GM18858 (cell line): Measurements from ENCODE around the gene TKFC.

Source experiments
- ATAC-seq: cut with Tn5 transposase; IDR thresholded peaks from one replicate; pipeline ENCODE4 v1.9.1; 2021; ENCODE audit not compliant: unreplicated experiment

The TKFC gene, protein sequence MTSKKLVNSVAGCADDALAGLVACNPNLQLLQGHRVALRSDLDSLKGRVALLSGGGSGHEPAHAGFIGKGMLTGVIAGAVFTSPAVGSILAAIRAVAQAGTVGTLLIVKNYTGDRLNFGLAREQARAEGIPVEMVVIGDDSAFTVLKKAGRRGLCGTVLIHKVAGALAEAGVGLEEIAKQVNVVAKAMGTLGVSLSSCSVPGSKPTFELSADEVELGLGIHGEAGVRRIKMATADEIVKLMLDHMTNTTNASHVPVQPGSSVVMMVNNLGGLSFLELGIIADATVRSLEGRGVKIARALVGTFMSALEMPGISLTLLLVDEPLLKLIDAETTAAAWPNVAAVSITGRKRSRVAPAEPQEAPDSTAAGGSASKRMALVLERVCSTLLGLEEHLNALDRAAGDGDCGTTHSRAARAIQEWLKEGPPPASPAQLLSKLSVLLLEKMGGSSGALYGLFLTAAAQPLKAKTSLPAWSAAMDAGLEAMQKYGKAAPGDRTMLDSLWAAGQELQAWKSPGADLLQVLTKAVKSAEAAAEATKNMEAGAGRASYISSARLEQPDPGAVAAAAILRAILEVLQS

DNA sequence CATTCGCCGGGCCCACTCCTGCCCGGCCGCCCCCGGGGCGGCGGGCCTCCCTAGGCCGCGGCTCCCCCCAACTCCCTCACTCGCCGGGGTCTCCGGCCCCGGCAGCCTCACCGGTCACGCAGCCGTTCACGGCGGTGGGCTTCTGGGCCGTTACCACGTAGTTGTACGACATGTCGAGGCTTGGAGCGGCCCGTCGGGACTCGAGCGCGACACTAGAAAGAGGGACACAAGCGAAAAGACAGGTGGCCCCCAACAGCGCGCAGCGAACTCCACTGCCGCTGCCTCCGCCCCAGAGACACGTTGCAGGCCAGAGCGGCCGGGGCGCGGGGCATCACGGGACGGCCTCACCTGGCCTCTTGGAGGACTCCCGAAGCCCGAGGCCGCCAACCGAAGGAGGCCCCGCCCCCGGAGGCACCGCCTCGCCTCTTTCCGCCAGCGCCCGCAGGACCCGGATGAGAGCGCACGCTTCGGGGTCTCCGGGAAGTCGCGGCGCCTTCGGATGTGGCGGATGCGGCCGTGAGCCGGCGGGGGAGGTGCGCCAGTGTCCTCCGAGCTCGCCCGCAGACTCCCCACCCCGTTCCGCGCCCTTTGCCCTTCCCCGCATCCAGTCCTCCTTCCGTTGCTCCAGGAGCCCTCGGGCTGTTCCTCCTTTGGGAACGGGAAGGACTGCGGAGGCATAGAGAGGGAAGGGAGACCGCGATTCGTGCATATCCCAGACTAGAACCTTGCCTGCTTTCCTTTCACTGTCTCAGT, at the start of gene TKFC, which contains the start of gene DDB1:
Gene TKFC, plus strand, starts transcription at position 432 of the 753 bp plus-strand sequence. CDS start 1,501 bp downstream, outside the sequence.
Gene DDB1, minus strand, starts transcription at position 309 of the 753 bp plus-strand sequence. Its CDS starts 137 bp downstream, at position 172.
- ATAC-seq = peak; percentile 73

GRCh38 chr11:61283613-61284012, 49.4 kb upstream of the TKFC start:
- no peak for ATAC-seq

- ATAC-seq = no peak
These were observed 45.6 kb upstream of the TKFC start for GRCh38 chr11:61287338-61287977.

GRCh38 chr11:61290905-61291690, 41.9 kb upstream of the TKFC start:
- no peak for ATAC-seq

GRCh38 chr11:61292356-61292755, 40.7 kb upstream of the TKFC start:
- ATAC-seq = no peak

- no peak for ATAC-seq
These were observed 38.9 kb upstream of the TKFC start for GRCh38 chr11:61293867-61294716.

DNA sequence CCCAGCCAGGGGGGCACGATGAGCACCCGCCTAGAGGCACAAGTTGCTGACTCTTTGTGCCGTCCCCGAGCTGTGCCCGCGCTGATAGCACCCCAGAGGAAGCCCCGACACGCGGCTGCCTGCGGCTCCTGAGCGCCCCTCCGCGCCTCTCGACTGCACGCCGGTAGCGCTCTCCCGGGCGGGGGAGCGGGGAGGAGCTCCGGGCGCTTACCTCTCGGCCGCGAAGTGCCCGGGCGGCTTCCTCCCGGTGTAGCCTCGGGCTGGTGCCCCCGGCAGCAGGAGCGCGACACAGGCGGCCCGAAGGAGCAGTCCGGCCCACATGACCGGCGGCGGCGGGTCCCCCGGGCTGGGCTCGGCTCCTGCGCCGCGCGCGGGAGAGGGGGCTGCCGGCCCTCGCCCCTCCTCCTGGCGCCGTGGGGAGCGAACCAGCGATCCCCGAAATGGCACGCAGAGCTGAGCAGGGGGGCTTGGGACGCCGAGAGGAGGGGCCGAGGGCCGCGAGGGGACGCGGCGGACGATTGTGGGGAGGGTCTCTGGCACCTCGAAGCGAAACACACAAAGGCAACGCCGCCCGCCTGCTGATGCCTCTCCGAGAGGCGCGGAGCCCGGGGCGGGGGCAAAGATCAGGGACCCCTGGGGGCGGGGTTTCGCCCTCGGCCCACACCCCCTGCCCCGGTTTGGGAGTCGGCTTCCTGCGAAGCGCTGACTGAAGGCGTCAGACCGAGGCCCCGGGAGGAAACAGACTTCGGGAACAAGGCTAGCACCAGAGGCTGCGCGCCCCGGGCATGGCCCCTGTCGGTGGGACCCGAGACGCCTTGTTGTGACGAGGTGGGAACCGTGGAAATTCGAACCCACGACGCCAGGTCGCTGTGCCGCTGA, 38.1 kb upstream of the TKFC start, which contains the start of gene VWCE:
Gene VWCE, minus strand, starts transcription at position 600 of the 879 bp plus-strand sequence. Its CDS starts 279 bp downstream, at position 321.
- no peak for ATAC-seq

DNA sequence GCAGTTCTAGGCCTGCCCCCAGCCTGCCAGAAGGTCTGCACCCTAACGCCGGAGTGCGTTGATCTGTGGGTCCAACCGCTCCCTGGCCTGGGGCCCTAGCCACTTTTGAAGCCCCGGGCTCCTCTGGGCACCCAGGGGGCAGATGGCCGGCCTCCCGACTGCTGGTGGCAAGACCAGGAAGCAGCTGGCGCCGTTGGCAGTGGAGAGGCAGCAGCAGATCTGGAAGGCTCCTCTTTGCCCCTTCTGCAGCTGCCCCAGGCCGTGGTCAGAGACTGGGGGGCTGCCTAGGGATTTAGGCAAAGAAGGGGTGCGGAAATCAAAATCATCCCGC, 37.5 kb upstream of the TKFC start:
- ATAC-seq = no peak

DNA sequence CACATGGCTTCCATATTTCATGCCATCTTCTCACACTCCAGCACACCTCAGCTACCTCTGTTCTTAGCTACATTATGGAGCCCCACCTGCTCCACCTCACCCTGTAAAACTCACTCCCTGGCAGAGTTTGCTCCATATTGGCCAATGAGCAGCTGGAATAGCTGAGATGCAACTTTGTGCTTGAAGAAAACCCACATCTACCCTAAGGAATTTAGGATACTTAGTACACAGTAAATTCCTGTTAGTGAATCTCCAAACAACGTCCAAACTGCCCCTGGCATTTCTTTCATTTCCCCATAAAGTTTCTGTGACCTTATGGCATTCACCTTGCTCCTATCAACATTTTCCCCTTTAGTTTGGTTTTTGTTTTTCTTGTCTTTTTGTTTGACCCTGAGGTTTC, 35.7 kb upstream of the TKFC start:
- no peak for ATAC-seq

DNA sequence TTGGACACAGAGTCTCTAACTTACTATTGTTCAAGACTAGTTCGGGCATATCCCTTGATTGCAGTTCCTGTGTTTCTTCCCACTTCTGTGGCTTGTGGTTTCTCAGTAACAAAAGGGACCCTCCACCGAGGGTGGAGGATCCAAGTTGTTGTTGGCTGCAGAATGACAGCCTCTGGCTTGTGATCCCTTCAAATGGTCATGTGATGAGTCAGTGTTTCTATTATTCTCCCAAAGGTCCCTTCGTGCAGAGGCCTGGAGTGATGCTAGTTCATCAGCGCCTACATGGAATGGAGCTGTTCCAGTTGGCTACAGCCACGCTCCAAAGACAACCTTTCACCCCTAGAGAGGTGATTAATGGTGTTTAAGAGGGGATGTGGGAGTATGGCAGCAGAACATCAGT, 35.3 kb upstream of the TKFC start:
- ATAC-seq = no peak

DNA sequence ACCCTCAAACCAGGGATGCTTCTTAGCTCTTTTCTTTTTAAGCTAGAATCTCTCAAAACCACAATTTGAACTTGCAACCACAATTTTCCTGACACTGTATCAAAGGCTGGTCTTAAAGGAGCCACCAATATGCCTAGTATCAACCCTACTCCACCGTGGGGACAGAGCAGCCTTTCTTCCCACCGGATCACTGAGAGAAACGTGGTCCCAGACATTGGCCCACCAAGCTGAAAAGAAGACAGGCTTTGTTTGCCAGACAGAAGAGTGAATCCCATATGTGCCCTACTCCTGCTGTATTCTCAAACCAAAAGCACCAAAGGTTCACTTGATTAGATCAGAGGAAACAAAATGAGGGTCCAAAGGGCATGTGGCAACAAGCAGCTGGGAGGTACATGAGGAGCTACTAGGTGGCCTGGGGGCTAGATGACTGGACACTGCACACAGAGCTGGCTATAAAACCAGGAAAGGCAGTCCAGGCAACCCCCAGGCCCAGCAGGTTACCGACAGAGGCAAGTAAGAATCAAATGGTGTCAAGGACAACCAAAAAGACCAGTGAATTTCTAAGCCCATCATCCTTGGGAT, 34.3 kb upstream of the TKFC start:
- no peak for ATAC-seq

DNA sequence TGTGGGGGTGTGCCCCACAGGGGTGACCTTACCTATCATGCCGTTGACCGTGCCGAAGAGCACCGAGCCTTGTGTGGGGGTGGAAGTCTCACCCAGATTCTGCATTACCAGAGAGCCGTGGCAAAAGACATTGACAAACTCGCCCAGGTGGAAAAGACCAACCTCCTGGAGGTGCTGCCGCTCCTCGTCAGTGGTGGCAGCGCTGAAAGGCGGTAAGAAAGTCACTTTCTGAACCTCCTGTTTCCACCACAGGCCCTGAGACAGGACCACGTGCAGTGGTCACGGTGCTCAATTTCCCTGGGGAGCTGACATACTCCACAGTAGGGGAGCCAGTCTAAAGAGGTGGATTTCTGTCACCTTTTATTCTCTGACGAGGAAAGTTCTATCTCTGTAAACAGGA, 30.5 kb upstream of the TKFC start:
- no peak for ATAC-seq

DNA sequence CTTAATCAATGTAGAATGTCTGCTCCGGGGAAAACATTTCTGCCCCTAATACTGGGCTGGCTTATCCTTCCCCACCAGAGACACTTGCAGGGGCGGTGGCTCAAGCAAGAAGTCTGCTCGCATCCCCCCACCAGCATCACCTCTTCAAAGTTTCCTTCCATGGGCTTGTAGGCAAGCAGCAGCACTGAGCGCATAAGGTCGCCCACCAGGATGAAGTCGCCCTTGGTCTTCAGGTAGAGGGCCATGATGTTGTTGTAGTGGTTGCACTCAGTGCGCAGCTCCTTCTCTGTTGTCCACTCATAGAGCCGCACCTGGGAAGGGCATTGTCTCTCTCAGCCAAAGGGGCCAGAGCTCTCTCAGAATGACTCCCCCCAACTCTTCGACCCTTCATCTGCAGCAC, 29.3 kb upstream of the TKFC start:
- ATAC-seq = no peak

DNA sequence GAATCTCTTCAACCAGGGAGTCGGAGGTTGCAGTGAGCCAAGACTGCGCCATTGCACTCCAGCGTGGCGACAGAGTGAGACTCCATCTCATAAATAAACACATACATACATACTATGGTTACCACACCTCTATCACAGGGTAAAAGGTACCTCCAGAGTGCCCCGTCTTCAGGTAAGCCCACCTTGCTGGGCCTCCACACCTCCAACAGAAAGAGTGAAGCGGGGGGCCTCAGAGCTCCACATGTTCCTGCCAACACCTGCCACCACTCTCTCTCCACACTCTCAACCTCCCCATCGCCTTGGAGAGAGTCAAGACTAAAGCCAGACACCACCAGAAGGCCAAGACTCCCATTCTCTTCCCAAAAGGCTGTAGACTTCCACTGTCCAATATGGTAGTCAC, 27.6 kb upstream of the TKFC start:
- no peak for ATAC-seq

DNA sequence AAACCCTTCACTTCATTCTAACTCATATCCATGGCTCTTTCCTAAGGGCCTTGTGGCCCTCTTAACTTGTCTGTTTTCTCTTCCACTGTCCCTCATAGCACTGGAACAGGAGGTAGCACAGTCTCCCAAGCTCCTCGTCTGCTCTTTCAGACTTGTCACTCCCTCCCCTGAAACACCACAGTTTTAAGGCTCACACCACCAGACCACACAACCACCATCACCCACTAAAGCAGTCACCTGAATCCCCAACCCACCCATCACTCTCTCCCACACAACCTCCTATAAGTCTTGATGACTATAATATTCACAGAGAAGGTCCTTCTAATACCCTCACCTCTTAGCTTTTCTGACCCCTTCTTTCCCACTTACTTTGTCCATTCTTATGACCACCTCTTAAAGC, 26.8 kb upstream of the TKFC start:
- no peak for ATAC-seq

DNA sequence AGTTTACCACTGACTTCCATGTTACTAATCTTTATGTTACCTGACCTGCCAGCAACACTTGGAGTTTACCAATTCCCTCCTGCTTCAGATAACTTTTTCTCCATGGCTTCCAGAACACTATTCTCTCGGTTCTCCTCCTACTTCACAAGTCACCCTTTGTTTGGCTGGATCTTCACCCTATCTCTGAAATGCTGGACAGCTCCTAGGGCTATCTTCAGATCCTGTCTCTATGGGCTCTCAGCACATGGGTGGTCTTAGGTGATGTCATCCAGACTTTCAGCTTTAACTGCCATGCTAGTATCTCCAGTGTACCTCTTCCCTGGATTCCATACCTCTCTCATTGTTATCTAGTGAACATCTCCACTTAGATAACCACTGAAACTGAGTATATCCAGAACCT, 25.7 kb upstream of the TKFC start:
- ATAC-seq = no peak

DNA sequence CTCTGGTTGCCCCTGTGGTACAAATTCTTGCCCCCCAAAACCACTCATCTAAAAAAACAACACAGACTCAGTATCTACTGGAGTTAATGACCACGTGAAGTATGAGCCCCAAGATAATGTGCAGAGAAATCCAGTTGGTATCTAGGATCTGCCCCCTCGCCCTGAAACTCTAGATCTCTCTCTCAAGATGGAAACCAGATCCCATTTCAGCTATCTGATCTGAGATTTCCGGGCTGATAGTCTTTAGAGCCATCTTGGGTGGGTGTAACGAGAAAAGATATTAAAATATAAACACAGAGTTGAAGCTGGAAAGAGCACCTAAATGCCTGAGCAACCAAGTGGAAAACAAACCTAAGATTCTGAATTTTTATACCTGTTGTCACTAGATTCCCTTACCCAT, 23.9 kb upstream of the TKFC start:
- no peak for ATAC-seq

DNA sequence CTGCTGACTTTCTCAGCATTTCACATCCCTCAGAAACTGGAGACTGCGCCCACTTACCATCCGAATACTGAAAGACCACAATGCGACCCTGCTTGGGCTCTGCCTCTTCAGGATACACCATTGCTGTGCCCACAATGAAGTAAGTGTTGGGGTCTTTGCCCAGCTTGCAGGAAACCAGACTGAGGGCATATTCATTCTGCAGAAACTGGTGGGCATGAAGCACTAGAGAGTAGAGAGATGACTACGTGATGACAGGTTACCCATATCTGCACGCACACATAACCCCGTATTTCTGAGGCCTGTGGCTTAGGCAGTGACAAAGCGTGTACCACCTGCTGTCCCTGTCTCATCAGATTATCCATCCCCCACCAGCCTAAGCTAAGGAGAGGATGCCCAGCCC, 23.3 kb upstream of the TKFC start:
- no peak for ATAC-seq
